Measurements from ENCODE around the gene DOCK6.

The DOCK6 gene

GRCh38 chr19:11227195-11227886 is 35.0 kb downstream of the DOCK6 start:
- no peak overlapping the region for H3K23ac ChIP-seq (ENCODE audit: low read depth, low read length, poor library complexity)
- no peak overlapping the region for H2BK5ac ChIP-seq (ENCODE audit: low read length)
- H3K9ac ChIP-seq (ENCODE audit: low read depth, low read length, poor library complexity) = no peak overlapping the region
- H3K27ac ChIP-seq (replicated peaks; ENCODE audit: low read length) = no peak overlapping the region
- no peak overlapping the region for H2BK120ac ChIP-seq (ENCODE audit: low read depth, low read length)
- WGBS, 2 donors (ENCODE audit: extremely low coverage in 2 of 2, insufficient read length in 2 of 2, insufficient replicate concordance in 1 of 2) = no CpG with 5 or more reads among the region's 14 CpGs
- peaks cover 0 to 2% of the 10 kb centered on the region in 2 donors for H3K9me3 ChIP-seq (replicated peaks in 1 of 2; ENCODE audit: control insufficient read depth in 2 of 2, insufficient read depth in 1 of 2, low read depth in 1 of 2, low read length in 2 of 2)
- H2AK5ac ChIP-seq (ENCODE audit: low read depth, low read length) = no peak overlapping the region
- H3K4me2 ChIP-seq (ENCODE audit: insufficient read depth, low read length, poor library complexity, severe bottlenecking) = no peak overlapping the region
- H3K4me1 ChIP-seq (ENCODE audit: control insufficient read depth in 2 of 2, insufficient read depth in 1 of 2, low read depth in 1 of 2, low read length in 2 of 2) = peaks cover 0 to 6% of the 10 kb centered on the region in 2 donors
- no peaks in the 10 kb centered on the region for H3K79me1 ChIP-seq (ENCODE audit: low read depth, low read length)
- peaks cover 9 to 70% of the 10 kb centered on the region in 2 donors for H3K36me3 ChIP-seq (replicated peaks in 1 of 2; ENCODE audit: control insufficient read depth in 2 of 2, insufficient read depth in 2 of 2, low read length in 2 of 2)
- no peak for DNase-seq (ENCODE audit: low spot score)
- H3K27me3 ChIP-seq (ENCODE audit: control insufficient read depth in 3 of 3, insufficient read depth in 3 of 3, low read depth in 1 of 3, low read length in 3 of 3) = no peaks in the 10 kb centered on the region
- H4K8ac ChIP-seq (ENCODE audit: low read depth, low read length) = no peak overlapping the region
- H2BK15ac ChIP-seq (ENCODE audit: low read length) = no peak overlapping the region
- no peak overlapping the region for H3K14ac ChIP-seq (ENCODE audit: low read length)
- H3K4ac ChIP-seq (ENCODE audit: low read length) = no peak overlapping the region
- H3K18ac ChIP-seq (ENCODE audit: low read length) = no peak overlapping the region
- no peak overlapping the region for H3K4me3 ChIP-seq (ENCODE audit: low read length in 2 of 2)
- H2AFZ ChIP-seq (ENCODE audit: low read length) = no peak overlapping the region
- H4K91ac ChIP-seq (ENCODE audit: low read depth, low read length, poor library complexity) = no peak overlapping the region
- H2BK12ac ChIP-seq (ENCODE audit: low read length) = no peak overlapping the region

- H3K79me1 ChIP-seq (ENCODE audit: low read depth, low read length) = no peaks in the 10 kb centered on the region
- no peak overlapping the region for H3K4ac ChIP-seq (ENCODE audit: low read length)
- no CpG with 5 or more reads among the region's 1 CpG for WGBS, 2 donors (ENCODE audit: extremely low coverage in 2 of 2, insufficient read length in 2 of 2, insufficient replicate concordance in 1 of 2)
- no peak overlapping the region for H2BK120ac ChIP-seq (ENCODE audit: low read depth, low read length)
- H2BK15ac ChIP-seq (ENCODE audit: low read length) = no peak overlapping the region
- H3K14ac ChIP-seq (ENCODE audit: low read length) = no peak overlapping the region
- H3K4me2 ChIP-seq (ENCODE audit: insufficient read depth, low read length, poor library complexity, severe bottlenecking) = no peak overlapping the region
- H3K4me1 ChIP-seq (ENCODE audit: control insufficient read depth in 2 of 2, insufficient read depth in 1 of 2, low read depth in 1 of 2, low read length in 2 of 2) = peaks cover 0 to 6% of the 10 kb centered on the region in 2 donors
- H3K9ac ChIP-seq (ENCODE audit: low read depth, low read length, poor library complexity) = no peak overlapping the region
- no peak overlapping the region for H2AFZ ChIP-seq (ENCODE audit: low read length)
- no peak overlapping the region for H3K23ac ChIP-seq (ENCODE audit: low read depth, low read length, poor library complexity)
- peaks cover 5 to 7% of the 10 kb centered on the region in 2 donors for H3K9me3 ChIP-seq (replicated peaks in 1 of 2; ENCODE audit: control insufficient read depth in 2 of 2, insufficient read depth in 1 of 2, low read depth in 1 of 2, low read length in 2 of 2)
- H3K18ac ChIP-seq (ENCODE audit: low read length) = no peak overlapping the region
- no peak overlapping the region for H3K27ac ChIP-seq (replicated peaks; ENCODE audit: low read length)
- no peak overlapping the region for H2AK5ac ChIP-seq (ENCODE audit: low read depth, low read length)
- no peak overlapping the region for H2BK5ac ChIP-seq (ENCODE audit: low read length)
- no peak overlapping the region for H4K8ac ChIP-seq (ENCODE audit: low read depth, low read length)
- H3K36me3 ChIP-seq (replicated peaks in 1 of 2; ENCODE audit: control insufficient read depth in 2 of 2, insufficient read depth in 2 of 2, low read length in 2 of 2) = peaks cover 11 to 70% of the 10 kb centered on the region in 2 donors
- H3K4me3 ChIP-seq (ENCODE audit: low read length in 2 of 2) = no peak overlapping the region
- H3K27me3 ChIP-seq (ENCODE audit: control insufficient read depth in 3 of 3, insufficient read depth in 3 of 3, low read depth in 1 of 3, low read length in 3 of 3) = no peaks in the 10 kb centered on the region
- no peak overlapping the region for H2BK12ac ChIP-seq (ENCODE audit: low read length)
- no peak for DNase-seq (ENCODE audit: low spot score)
- H4K91ac ChIP-seq (ENCODE audit: low read depth, low read length, poor library complexity) = no peak overlapping the region
Measured at GRCh38 chr19:11226716-11227166, 35.6 kb downstream of the DOCK6 start.

- Histone ChIP-seq H3K4me1 (ENCODE audit: control insufficient read depth in 2 of 2, insufficient read depth in 1 of 2, low read depth in 1 of 2, low read length in 2 of 2) (peaks cover 0 to 6% of the 10 kb centered on the region in 2 donors), H3K14ac (ENCODE audit: low read length) (no peak overlapping the region), H4K8ac (ENCODE audit: low read depth, low read length) (no peak overlapping the region), H3K4me3 (ENCODE audit: low read length in 2 of 2) (no peak overlapping the region), H3K27ac (replicated peaks; ENCODE audit: low read length) (no peak overlapping the region), H3K4me2 (ENCODE audit: insufficient read depth, low read length, poor library complexity, severe bottlenecking) (no peak overlapping the region), H3K4ac (ENCODE audit: low read length) (no peak overlapping the region), H2BK12ac (ENCODE audit: low read length) (no peak overlapping the region), H3K23ac (ENCODE audit: low read depth, low read length, poor library complexity) (no peak overlapping the region), H3K79me1 (ENCODE audit: low read depth, low read length) (no peaks in the 10 kb centered on the region), H3K9ac (ENCODE audit: low read depth, low read length, poor library complexity) (no peak overlapping the region), H2BK5ac (ENCODE audit: low read length) (no peak overlapping the region), H2AK5ac (ENCODE audit: low read depth, low read length) (no peak overlapping the region), H3K27me3 (ENCODE audit: control insufficient read depth in 3 of 3, insufficient read depth in 3 of 3, low read depth in 1 of 3, low read length in 3 of 3) (no peaks in the 10 kb centered on the region), H3K18ac (ENCODE audit: low read length) (no peak overlapping the region), H4K91ac (ENCODE audit: low read depth, low read length, poor library complexity) (no peak overlapping the region), H2AFZ (ENCODE audit: low read length) (no peak overlapping the region), H2BK15ac (ENCODE audit: low read length) (no peak overlapping the region), H2BK120ac (ENCODE audit: low read depth, low read length) (no peak overlapping the region), H3K9me3 (replicated peaks in 1 of 2; ENCODE audit: control insufficient read depth in 2 of 2, insufficient read depth in 1 of 2, low read depth in 1 of 2, low read length in 2 of 2) (peaks cover 10 to 14% of the 10 kb centered on the region in 2 donors), H3K36me3 (replicated peaks in 1 of 2; ENCODE audit: control insufficient read depth in 2 of 2, insufficient read depth in 2 of 2, low read length in 2 of 2) (peaks cover 14 to 70% of the 10 kb centered on the region in 2 donors)
- no peak for DNase-seq (ENCODE audit: low spot score)
- WGBS, 2 donors (ENCODE audit: extremely low coverage in 2 of 2, insufficient read length in 2 of 2, insufficient replicate concordance in 1 of 2) = no CpG with 5 or more reads among the region's 3 CpGs
Measured at GRCh38 chr19:11225815-11226214, 36.5 kb downstream of the DOCK6 start.

- Histone ChIP-seq H2BK15ac (ENCODE audit: low read length) (no peak overlapping the region), H4K91ac (ENCODE audit: low read depth, low read length, poor library complexity) (no peak overlapping the region), H3K4me1 (ENCODE audit: control insufficient read depth in 2 of 2, insufficient read depth in 1 of 2, low read depth in 1 of 2, low read length in 2 of 2) (peaks cover 0 to 6% of the 10 kb centered on the region in 2 donors), H3K36me3 (replicated peaks in 1 of 2; ENCODE audit: control insufficient read depth in 2 of 2, insufficient read depth in 2 of 2, low read length in 2 of 2) (peaks cover 14 to 68% of the 10 kb centered on the region in 2 donors), H3K23ac (ENCODE audit: low read depth, low read length, poor library complexity) (no peak overlapping the region), H2AK5ac (ENCODE audit: low read depth, low read length) (no peak overlapping the region), H3K27ac (replicated peaks; ENCODE audit: low read length) (no peak overlapping the region), H3K4me3 (ENCODE audit: low read length in 2 of 2) (no peak overlapping the region), H4K8ac (ENCODE audit: low read depth, low read length) (no peak overlapping the region), H2BK5ac (ENCODE audit: low read length) (no peak overlapping the region), H3K79me1 (ENCODE audit: low read depth, low read length) (no peaks in the 10 kb centered on the region), H2BK12ac (ENCODE audit: low read length) (no peak overlapping the region), H2BK120ac (ENCODE audit: low read depth, low read length) (no peak overlapping the region), H3K27me3 (ENCODE audit: control insufficient read depth in 3 of 3, insufficient read depth in 3 of 3, low read depth in 1 of 3, low read length in 3 of 3) (no peaks in the 10 kb centered on the region), H3K9ac (ENCODE audit: low read depth, low read length, poor library complexity) (no peak overlapping the region), H2AFZ (ENCODE audit: low read length) (no peak overlapping the region), H3K18ac (ENCODE audit: low read length) (no peak overlapping the region), H3K9me3 (replicated peaks in 1 of 2; ENCODE audit: control insufficient read depth in 2 of 2, insufficient read depth in 1 of 2, low read depth in 1 of 2, low read length in 2 of 2) (peaks cover 9 to 17% of the 10 kb centered on the region in 2 donors), H3K4me2 (ENCODE audit: insufficient read depth, low read length, poor library complexity, severe bottlenecking) (no peak overlapping the region), H3K14ac (ENCODE audit: low read length) (no peak overlapping the region), H3K4ac (ENCODE audit: low read length) (no peak overlapping the region)
- no peak for DNase-seq (ENCODE audit: low spot score)
- WGBS, 2 donors (ENCODE audit: extremely low coverage in 2 of 2, insufficient read length in 2 of 2, insufficient replicate concordance in 1 of 2) = no CpG with 5 or more reads among the region's 5 CpGs
Measured at GRCh38 chr19:11225172-11225571, 37.2 kb downstream of the DOCK6 start.

All from neuronal stem cell (in vitro differentiated cells).